A673 (cell line): ENCODE measurements around the gene SDK1.

Source experiments
- CTCF ChIP-seq: fragments of 300-800, 200-600 bp; sonication (generic); conservative IDR thresholded peaks from 2 replicates; pipeline ENCODE4 v1.5.1; 2017; ENCODE audit warnings: low read depth, mild to moderate bottlenecking, antibody characterized with exemption, low read length, moderate library complexity, mixed read lengths
- EZH2 ChIP-seq: fragments of 200-600 bp; sonication (generic); IDR thresholded peaks from 2 replicates; pipeline ENCODE4 v1.6.1; 2017; ENCODE audit warnings: borderline replicate concordance, low read depth, mild to moderate bottlenecking, mixed read lengths, antibody characterized with exemption, low read length; ENCODE audit not compliant: poor library complexity, severe bottlenecking

- TF ChIP-seq CTCF (no peak), EZH2 (no peak)
Observed at GRCh38 chr7:3887096-3887690, 586.1 kb downstream of the SDK1 start.
